Fibroblast of skin of right biceps (primary cell): Measurements from ENCODE around the gene HMX2.

Source experiments
- DNase-seq: peaks from one replicate; pipeline ENCODE4 v3.0.0-alpha.2; 2013

Gene HMX2

DNA sequence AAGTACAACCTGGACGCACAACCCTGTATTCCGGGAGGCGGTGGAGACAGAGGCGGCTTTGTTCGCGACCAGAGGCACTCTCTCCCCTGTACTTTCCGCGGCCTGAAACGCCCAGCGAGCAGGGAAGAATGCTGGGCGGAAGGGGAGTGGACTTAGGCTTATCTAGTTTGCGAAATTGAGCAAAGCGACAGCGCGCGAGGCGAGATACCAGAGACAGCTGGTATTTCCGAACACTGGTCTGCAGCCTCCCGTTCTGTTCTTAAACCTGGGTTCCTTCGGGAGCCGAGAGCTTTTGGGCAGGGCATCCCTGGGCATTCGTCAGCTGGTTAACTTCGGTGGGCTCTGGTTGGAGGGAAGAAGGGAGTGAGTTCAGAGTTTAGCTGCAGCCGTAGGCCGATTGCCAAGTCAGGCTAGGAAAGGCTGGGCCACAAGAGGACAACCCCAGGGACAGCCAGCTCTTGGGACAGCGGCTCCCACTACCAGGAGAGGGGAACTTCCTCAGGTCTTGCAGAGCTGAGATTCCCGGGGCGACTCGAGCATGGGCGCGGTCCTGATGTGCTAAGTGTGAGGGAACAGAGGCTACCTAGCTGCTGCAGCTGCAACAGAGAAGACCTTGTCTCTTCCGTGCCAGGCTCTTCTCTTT lies 8.3 kb upstream of the HMX2 start:
- no peak for DNase-seq

DNA sequence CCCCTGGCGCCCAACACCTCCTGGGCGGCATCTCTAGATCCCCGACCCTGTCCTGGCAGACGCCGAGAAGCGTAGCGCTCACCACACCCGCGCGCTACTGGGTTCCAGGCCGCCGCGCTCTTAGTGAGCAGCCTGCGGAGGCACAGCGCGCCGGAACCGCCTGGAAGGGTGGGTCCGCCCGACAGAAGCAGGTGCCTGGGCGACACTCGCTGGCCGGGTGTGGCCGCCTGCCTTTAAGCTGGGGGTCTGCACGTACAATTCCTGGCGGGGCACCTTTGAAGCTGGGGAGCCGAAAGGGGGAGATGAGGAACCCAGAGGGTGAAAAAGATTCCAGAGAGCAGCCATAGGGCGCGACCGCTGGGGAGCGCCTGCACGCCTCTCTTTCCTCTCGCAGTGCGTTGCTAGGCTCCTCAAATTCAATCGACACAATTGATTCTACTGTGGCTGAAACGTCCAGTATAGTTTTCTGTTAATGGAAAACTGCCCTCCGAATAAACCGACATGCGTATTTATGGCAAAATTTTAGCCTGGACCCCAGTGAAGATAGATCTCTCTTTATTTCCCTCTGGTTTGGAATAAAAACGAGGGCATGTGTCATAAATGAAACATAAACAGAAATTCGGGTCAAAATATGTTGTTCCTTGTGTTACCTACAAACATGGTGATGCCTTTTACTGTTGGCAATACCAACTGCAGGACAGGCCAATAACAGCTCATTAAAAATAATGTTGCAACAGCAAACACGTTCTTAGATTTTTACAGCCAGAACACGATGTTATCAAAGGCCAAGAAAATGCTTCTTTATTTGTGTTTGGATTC lies 7.6 kb upstream of the HMX2 start:
- no peak for DNase-seq

DNA sequence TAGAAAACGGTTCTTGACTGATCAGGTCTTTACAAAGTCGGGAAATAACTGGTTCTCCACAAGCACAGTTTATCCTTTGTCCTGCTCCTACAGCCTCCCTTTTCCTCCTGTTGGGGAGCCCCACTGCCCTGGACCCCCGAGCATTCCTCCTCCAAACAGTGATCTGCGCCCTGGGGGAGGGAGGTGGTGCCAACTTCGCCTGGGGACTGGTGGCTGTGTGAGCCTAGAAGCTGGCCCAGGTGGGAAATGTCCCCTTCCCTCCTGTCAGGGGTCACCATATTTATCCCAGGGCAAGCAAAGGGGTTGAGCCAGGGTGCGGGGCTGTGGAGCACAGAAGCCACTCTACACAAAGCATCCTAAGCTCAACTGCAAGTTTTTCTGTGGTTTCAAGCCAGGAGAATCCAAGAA lies 6.9 kb upstream of the HMX2 start:
- DNase-seq, result no peak

DNA sequence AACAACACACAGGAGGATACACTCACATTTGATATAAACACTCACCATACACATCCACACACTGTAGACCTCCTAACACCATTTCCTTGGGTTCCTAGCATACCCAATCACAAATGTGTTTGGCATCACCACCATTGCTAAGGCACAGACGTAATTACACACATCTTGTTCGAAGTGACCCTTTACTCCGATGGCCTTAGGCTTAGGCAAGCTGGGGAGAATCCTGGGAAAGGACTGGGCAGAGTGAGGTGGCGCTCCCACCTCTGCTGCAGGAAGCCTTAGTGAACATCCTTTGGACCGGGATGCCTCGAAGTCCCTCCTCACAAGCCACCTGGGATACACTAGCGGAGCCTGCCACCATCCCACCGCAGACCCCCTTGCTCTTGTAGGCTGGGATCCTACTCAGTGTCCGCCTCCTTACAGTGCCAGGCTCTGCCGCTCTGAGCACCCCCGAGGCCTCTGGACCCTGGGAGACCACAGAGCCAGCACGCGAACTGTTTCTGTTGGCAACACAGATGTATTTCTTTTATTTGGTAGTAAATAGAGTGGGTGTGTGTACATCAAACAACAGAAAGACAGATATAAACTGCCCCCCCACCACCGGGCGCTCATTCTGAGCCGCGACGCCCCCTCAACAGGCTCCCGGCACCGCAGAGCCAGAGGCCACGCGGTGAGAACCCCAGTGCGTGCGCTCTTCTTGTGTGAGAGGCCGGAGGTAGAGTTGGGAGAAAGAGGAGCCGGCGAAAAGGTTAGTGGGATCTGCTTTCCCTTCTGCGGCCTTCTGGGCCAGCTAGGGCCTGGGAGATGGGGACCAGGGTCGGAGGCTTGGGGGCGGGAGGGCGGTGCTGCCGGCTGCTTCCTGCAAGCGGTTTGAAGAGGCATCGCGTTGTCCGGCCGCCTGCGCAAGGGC lies 5.9 kb upstream of the HMX2 start:
- no peak for DNase-seq

DNA sequence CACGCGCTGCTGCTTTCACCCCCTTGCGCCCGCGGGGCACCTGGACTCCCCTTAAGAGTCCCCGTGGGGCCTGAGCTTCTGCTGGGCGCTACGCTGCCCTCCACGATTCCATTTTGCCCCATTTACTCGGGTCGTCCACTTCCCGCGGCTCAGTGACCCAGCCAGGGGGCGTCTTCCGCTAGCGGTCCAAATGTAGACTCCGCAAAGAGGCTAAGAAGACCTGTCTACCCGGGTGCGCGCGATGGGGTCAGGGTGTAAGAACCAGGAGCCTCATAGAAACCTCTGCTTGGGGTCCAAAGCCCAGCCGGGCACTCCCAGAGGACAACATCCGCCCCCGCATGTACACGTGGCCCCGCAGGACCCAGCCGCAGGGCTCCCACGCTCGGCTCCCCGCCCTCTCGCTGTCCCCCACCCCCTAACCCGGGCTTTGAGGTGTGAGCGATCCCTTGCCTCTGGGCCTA lies 5.2 kb upstream of the HMX2 start:
- no peak for DNase-seq

DNA sequence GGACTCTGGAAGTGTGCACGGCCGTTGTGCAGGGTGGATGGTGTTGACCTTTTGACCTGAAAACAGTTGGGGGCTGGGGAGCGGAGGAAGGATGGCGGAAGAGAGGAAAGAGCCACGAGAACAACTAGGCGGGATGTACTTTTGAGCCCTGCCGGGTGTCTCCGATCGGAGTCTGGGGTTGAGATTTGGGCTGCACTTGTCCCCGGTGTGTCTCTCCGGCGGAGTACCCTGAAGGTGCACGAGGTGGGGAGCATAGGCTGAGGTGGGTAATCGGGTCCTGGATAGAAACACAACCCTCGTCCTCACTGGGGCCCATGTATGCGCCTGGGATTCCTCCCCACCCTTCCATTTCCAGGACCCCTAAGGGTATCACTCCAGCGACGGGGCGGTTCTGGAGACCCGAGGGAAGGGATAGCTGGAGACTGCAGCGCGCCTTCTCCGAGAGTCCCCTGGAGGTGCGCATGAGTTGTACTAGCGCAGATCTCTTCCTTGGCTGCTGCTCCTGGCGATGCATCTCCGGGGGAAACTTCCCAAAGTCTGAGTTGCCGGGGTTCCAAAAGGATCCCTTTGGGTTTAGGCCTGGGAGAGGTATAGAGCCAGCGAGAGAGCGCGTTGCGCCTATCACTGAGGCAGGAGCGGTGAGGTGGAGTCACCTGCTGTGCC lies 4.6 kb upstream of the HMX2 start:
- DNase-seq, result no peak

DNA sequence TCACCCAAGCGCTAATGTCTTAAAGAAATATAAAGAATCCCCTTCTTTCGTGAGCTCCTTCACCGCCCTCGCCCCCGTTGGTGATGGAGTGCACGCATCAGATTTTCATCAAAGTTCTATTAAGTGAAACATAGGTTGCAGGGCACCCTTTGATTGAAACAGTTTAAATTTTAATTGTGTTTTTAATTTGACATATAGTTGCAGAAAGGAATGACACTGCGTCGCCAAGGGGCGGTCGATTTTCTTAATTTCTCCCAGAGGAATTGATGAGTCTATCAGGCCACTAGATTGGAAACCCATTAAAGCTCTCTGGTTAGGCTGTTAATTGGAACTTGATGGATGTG lies 4.1 kb upstream of the HMX2 start:
- DNase-seq, result no peak

DNA sequence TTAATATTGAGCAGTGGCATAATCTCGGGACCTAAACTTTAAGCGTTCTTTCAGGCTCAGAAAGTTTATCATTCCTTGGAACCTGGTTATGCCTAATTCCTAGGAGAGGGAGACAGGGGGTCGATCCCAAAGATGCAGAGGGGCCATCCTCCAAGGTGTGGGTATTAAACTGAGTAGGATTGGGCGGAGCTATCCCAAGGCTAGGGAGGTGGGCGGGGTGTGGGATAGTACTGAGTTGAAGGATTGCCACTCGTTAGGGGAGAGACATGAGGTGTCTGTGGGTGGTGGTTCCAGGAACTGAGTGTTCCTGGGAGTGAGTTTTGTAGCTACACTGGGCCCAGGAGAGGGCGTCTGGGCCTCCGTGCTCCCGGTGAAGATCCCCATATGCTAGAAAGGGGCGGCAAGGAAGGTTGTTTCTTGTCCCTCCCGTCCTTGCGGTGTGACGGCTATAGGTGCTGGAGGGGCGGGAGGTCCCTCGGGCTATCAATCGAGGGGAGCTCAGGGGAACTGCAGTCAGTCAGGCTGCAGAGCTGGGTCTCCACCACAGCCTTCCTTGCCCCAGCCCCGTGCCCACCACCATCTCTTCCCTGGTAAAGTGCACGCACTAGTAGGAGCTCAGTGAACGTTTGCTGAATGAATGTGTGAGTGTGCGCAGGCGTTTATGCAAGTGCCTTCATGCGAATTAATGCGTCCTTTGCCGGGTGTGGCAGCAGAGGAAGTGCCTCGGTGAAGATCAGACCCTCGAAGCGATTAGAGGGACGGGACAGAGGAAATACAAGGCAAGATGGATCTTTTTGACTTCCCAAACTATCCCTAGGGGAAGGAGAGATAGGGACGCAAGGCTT lies 3.0 kb upstream of the HMX2 start:
- no peak for DNase-seq

DNA sequence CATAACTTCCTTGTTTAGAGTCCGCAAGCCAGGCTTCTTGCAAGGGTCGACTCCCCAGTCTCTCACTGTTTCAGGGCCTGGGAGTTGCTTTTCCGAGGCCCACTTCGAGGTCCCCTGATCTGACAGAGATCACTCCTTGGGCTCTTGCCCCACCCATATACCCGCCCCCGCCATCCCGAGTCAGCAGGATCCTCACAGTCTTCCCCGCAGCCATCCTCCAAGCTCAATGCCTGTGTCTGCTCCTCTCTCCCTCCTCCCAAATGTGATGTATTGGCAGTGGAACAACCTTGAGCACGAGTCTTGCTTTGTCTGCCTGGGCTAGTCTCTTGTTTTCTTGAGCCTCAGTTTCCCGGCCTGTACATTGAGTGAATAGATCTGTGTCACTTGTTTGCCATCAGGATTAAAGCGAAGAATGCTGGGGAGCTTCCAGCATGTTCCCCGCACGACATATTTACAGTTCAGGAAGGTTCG lies 2.4 kb upstream of the HMX2 start:
- no peak for DNase-seq

DNA sequence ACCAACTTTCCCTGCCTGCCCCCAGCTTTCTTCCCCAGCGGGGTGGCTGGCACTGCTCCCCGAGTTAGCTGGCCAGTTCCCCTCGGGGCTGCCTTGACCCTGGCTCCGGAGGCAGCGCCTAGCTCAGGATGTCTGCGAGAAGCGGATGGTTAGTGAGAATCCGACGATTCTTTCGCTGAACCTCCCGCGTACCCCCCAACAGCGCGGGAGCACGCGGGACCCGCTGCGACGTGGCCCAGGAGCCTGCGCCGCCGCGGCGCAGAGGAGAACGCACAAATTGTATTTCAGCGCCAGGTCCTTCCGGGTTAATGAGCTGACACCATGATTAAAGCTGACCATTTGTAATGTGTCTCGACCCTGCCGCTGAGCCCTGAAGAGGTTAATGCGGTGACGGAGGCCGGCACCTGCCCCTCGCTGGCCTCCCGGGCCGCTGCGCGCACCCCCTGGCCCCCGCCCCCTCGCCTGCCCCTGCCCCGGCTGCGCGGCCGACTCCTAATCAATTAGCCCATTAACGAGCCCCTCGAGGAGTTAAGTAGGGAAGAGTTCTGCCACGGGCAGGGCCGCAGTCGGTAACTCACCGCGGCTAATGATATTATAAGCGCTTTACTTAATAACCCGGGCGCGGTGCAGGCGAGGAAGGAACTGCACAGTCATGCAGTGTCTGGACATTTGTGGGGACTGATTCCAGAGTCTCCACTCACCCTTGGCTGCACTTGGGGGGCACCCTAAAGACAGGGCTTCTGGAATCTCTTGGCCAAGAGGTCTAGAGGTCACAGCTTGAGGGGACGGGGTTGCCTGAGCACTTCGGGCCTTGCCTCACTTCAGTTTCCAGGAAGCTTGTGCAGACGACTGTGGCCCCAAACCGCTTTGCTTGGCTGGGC lies 1.7 kb upstream of the HMX2 start:
- DNase-seq, result no peak

DNA sequence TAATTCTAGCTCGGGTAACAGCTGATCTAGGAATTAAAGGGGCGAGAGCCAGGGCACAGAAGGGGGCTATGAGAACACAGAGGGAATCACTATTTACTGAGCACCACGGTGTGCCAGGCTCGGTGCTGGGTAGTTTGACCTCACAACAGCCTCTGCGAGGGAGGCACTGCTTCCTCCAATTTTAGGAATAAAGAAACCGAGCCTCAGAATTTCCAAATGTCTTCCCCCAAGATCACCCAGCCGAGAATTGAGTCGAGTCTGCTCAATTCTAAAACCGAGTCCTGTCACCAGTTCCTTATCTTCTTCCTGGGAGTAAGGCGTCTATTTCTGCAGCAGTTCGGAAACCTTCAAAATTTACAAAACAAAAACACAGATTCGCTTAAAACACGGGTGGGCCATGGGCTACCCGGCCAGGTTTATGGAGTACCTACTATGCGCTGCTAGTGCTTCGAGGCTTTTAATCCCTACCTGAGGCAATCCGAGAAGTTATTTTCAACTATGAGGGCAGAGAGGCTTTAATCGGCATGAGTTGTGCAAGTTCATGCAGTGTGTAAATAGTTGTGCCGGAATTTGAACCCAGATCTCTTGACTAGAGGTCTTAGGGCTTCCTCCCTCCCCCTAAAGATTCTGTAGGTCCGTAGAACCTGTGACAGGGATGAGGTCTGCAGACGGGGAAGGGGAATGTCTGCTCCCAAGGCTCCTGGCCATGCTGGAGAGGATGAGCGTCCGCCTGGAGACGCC lies 872 bp upstream of the HMX2 start:
- DNase-seq, result no peak

DNA sequence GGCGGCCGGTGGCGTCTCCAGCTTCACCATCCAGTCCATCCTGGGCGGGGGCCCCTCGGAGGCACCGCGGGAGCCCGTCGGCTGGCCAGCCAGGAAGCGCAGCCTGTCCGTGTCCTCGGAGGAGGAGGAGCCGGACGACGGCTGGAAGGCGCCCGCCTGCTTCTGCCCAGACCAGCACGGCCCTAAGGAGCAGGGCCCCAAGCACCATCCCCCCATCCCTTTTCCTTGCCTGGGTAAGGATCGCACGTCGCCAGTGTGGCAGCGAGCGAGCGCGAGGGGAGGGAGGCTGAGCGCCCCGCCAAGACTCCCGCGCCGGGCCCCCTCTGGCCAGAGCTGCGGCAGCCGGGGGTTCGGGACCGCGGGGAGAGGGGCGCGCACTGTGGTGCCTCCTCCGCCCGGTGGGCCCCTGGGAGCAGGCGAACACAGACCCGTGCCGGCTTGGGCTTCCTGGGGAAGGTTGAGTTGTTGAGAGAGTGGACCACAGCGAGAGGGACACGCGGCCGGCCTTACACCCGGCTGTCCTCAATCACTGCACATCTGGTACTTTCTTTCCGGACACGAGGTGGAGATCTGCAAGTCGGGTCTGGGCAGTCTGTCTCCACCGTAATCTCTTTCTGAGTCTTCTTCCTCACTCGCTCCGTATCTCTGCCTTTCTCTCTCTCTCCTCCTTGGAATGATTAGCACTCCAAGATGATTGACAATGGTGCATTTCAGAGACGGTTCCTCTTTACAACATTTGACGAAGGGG lies 652 bp downstream of the HMX2 start:
- DNase-seq, result no peak

DNA sequence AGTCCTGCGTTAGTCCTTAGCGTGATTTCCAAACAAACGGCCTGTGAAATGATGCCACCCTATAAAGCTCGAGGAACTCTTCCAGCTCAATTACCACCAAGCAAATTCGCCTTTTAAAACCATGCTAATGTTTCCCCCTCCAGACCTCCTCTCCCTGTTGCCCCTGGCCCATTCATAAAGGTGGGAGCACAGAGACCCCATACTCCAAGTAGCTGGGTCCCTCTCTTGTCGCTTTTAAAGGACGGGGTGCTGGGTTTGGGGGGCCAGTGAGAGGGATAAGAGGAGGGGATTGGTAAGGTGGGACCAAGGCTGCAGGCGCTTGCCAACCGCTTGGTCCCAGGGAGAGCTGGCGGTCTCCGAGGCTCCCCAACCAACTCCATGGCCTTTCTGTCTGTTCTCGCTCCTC lies 1.2 kb downstream of the HMX2 start:
- no peak for DNase-seq

DNA sequence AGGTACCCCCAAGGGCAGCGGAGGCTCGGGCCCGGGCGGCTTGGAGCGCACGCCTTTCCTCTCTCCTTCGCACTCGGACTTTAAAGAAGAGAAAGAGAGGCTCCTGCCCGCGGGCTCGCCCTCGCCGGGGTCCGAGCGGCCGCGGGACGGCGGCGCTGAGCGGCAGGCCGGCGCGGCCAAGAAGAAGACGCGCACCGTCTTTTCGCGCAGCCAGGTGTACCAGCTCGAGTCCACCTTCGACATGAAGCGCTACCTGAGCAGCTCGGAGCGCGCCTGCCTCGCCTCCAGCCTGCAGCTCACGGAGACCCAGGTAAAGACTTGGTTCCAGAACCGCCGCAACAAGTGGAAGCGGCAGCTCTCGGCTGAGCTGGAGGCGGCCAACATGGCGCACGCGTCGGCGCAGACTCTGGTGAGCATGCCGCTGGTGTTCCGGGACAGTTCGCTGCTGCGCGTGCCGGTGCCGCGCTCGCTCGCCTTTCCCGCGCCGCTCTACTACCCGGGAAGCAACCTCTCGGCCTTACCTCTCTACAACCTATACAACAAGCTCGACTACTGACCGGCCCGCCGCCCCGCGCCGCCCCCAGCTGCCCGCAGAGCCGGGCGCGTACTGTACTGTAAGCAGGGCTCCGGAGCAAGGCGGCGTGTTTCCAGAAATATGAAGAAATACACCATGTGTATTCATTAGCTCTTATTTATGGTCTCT lies 1.8 kb downstream of the HMX2 start:
- DNase-seq, result peak; percentile 33

DNA sequence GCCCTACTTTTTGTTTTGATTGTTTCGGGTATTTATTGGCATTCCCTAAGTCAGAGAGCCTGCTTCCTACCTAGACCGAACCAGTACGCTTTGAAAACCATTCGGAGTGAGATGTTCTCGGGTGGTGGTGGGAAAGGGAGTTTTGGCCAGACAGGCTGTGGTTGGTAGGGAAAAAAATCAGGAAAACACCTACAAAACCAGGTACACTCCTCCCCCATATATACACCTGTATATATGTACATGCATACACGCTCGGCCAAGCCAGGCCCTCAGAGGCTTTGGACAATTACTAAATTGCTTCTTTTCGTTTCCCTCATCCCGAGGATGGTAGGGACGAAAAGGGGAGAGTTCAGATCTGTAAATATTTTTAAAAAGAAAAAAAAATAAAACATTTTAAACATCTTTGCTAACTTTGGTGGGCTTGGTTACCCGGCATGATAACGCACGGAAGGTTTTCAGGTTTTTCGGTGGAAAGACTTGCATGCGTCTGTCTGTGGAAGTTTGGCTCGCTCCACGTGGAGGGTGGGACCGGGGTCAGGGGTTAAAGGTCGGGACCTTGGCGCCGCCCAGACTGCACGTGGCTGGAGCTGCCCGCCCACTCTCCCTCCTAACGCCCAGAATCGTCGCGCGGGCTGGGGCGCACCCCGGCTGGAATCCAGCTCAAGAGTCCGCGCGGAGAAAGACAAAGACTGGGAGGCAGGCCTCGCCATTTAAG lies 2.5 kb downstream of the HMX2 start:
- no peak for DNase-seq

DNA sequence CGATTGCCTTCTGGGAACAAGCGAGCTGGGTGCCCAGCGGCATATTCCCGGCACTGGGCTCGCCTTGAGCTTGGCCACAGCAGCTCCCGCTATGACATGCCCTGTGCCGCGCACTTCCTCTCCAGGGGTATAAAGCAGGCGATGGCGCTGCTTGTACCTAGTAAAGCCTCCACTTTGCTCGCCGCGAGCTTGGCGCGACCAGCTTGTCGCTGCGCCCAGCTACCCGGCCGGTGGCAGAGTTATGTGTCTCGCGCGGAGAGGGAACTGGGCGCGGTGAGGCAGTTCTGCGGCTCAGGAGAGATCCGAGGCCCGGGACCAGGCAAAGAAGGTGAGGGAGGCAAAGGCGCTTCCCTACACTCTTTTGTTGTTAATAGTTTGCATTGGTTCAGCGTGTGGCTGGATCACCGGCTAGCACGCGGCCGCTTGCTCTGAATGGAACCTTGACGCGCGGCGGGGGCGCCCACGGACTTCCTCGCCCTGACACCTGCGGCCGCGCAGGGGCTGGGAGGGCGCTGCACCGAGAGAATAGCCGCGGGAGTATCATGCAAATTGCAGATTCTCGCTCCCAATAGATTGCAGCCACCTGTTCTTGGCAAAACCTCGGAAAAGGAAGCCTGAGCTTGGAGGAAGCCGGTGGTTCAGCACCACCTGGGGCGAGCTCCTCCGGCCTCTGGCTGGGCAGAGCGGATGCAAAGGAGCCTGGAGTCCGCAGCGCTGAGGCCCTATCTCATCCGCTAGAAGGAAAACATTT lies 3.2 kb downstream of the HMX2 start:
- DNase-seq, result no peak

DNA sequence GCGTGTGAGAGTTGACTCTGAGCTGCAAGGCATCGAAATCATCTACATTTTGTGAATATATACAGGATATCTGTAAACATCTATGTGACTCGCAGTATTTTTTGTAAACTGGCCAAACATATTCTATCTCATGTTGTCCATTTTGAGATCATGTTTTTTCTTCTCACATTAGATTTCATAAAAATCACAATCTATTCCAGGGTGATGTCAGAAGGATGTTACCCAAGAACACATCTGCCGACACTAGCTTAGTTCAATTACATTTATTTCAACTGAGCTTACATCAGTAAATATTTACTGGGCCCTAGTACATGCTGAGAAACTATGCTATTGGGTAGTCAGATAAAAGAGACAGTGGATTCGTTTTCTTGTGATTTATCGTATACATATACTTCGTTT lies 3.8 kb downstream of the HMX2 start:
- no peak for DNase-seq
